Measurements from ENCODE around the gene DHRS4. TPM values are rescaled to one million over a fixed set of nuclear protein-coding genes. Genes with fewer than 3 reads are reported as not detected.

DHRS4 gene
- total and polyA plus RNA-seq, 2 of the 13 experiments (the other 11 are each of a cell fraction or from before 2014, with no cell fraction given), result 23.9 to 45.1 TPM

DNA sequence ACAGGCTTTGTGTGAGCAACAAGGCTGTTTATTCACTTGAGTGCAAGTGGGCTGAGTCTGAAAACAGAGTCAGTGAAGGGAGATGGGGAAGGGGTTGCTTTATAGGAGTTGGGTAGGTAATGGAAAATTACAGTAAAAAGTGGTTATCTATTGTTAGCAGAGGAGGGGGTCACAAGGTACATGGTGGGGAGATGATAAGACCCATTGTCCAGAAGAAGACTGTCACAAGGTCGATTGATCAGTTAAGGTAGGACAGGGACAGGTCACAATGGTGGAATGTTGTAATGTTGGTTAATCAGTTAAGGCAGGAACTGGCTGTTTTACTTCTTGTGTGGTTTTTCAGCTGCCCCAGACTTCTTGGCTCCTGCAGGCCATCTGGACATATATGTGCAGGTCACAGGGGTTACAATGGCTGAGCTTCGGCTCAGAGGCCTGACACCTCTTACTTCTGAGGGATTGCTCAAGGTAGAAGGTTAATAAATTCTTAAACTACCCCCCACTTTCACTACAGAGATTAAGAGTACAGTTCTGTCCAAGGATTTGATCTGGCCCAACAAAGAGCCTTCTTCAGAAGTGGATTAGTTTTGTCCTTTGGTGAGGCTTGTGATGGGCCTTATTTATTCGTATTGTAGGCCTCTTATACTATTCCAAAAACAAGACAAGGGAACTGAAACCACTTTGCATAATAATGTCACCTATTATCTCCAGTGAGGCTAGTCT lies 13.8 kb upstream of the DHRS4 start (continued):
- no peak for TF ChIP-seq NFKBIZ (CRISPR knock-in tag; IDR thresholded peaks at IDR 0.05)
- TF ChIP-seq ZNF597 (CRISPR knock-in tag; IDR thresholded peaks at IDR 0.05), result no peak

- Histone ChIP-seq H2AFZ (ENCODE audit: low read length) (no peak overlapping the region), H3K36me3 (replicated peaks in 1 of 2; ENCODE audit: control insufficient read depth in 1 of 2, insufficient read depth in 2 of 2, low read length in 2 of 2) (peaks cover 0 to 6% of the 10 kb centered on the region in 2 experiments; a peak in 2 of 5 replicates), H3K27ac (ENCODE audit: extremely low read length, insufficient read depth, low read length) (no peak overlapping the region), H3K9ac (ENCODE audit: insufficient read depth, low read depth, low read length) (no peak overlapping the region), H3K9me3 (ENCODE audit: low read length) (no peaks in the 10 kb centered on the region), H3K4me2 (ENCODE audit: low read depth, low read length) (no peak overlapping the region), H3K27me3 (ENCODE audit: control insufficient read depth in 1 of 2, insufficient read depth in 2 of 2, low read length in 2 of 2) (no peaks in the 10 kb centered on the region), H3K4me3 (replicated peaks in 1 of 3; ENCODE audit: insufficient read depth in 1 of 3, low read depth in 2 of 3, low read length in 3 of 3) (no peak overlapping the region), H3K4me1 (ENCODE audit: insufficient read depth, low read length) (peaks cover 55% of the 10 kb centered on the region), H3K79me2 (ENCODE audit: insufficient read depth, low read length) (no peaks in the 10 kb centered on the region), H4K20me1 (ENCODE audit: insufficient read depth, low read length) (no peaks in the 10 kb centered on the region)
- in situ Hi-C loops (cut with HindIII; ENCODE audit: extremely low pct_ligation_motif_present, low pct_unique_long_range_greater_than_20kb), result no loop called here
- POLR2A ChIA-PET, result no interaction called here
- ATAC-seq, result no peak
- FAIRE-seq, result no peak
- WGBS (ENCODE audit: low lambda C conversion rate), result 81% methylated on average over 3 of the region's 3 CpGs
- DNase-seq (ENCODE audit: low spot score), result no peak
- CTCF ChIA-PET (ENCODE audit: low intra/inter-chr PET ratio, low total read pairs), result no interaction called here
- intact Hi-C loops (cut with micrococcal nuclease; ENCODE audit: unreplicated experiment), result no loop called here
- no TSS peak for BruUV-seq (replicated peaks)
- no peak for TF ChIP-seq BCL3 (CRISPR knock-in tag; IDR thresholded peaks at IDR 0.05)
- no peak for TF ChIP-seq TOPORS (CRISPR knock-in tag; IDR thresholded peaks at IDR 0.05)
- TF ChIP-seq ZKSCAN1 (IDR thresholded peaks at IDR 0.05; ENCODE audit: low read length), result no peak
- no peak for TF ChIP-seq SAFB2 (CRISPR knock-in tag; IDR thresholded peaks at IDR 0.05; ENCODE audit: borderline replicate concordance, low read depth)
- TF ChIP-seq ESRRA (CRISPR knock-in tag; IDR thresholded peaks at IDR 0.05; ENCODE audit: low read depth), result no peak
- TF ChIP-seq, protein P1, sequence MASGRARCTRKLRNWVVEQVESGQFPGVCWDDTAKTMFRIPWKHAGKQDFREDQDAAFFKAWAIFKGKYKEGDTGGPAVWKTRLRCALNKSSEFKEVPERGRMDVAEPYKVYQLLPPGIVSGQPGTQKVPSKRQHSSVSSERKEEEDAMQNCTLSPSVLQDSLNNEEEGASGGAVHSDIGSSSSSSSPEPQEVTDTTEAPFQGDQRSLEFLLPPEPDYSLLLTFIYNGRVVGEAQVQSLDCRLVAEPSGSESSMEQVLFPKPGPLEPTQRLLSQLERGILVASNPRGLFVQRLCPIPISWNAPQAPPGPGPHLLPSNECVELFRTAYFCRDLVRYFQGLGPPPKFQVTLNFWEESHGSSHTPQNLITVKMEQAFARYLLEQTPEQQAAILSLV (CRISPR knock-in tag; IDR thresholded peaks at IDR 0.05; ENCODE audit: borderline replicate concordance), result no peak
- no peak for TF ChIP-seq NFIB (CRISPR knock-in tag; IDR thresholded peaks at IDR 0.05; ENCODE audit: borderline replicate concordance)
- TF ChIP-seq ZNF446 (CRISPR knock-in tag; IDR thresholded peaks at IDR 0.05), result no peak
- TF ChIP-seq POLR2AphosphoS5 (IDR thresholded peaks at IDR 0.05; ENCODE audit: low read depth, low read length), result no peak
- no peak for TF ChIP-seq SMARCC2 (IDR thresholded peaks at IDR 0.05)
Observed at GRCh38 chr14:23941230-23941629, 12.3 kb upstream of the DHRS4 start.
